MCF 10A (cell line): ENCODE measurements around the gene RTL1. TPM values are rescaled to one million over a fixed set of nuclear protein-coding genes. Genes with fewer than 3 reads are reported as not detected.

ENCODE experiments used
- BruUV-seq: library from RNA; stranded (reverse); fragments of 400-500 nt; replicated peaks from 2 replicates; lab custom pipeline; 2021; lab: Mats Ljungman, UMichigan
- CTCF ChIA-PET: fragments of 300-600 bp; sonication (Branson Sonifier 250); formaldehyde crosslinking; extraction: SDS; loops from one replicate; lab custom pipeline; 2021; ENCODE audit warnings: antibody characterized with exemption, inconsistent platforms; lab: Yijun Ruan, JAX
- POLR2A ChIA-PET: fragments of 300-600, 350-650 bp; sonication (Branson Sonifier 250); formaldehyde crosslinking; extraction: SDS; loops from one replicate; lab custom pipeline; 2020; ENCODE audit warnings: antibody characterized with exemption, inconsistent platforms; lab: Yijun Ruan, JAX
- DNase-seq: peaks from one replicate; pipeline ENCODE4 v3.0.0-alpha.2; 2018; ENCODE audit not compliant: unreplicated experiment
- H3K27ac Mint-ChIP-seq: one replicate; pipeline ENCODE4 v1.8.0; 2022; ENCODE audit warnings: mild to moderate bottlenecking, low read depth, mixed read lengths; ENCODE audit not compliant: unreplicated experiment
- H3K27me3 Mint-ChIP-seq: one replicate; pipeline ENCODE4 v1.8.0; 2022; ENCODE audit warnings: mixed read lengths; ENCODE audit not compliant: insufficient read depth, unreplicated experiment
- H3K36me3 Mint-ChIP-seq: one replicate; pipeline ENCODE4 v1.8.0; 2022; ENCODE audit warnings: mild to moderate bottlenecking, moderate library complexity, mixed read lengths; ENCODE audit not compliant: insufficient read depth, unreplicated experiment
- H3K4me1 Mint-ChIP-seq: one replicate; pipeline ENCODE4 v1.8.0; 2022; ENCODE audit warnings: mixed read lengths; ENCODE audit not compliant: insufficient read depth, unreplicated experiment
- H3K4me3 Mint-ChIP-seq: one replicate; pipeline ENCODE4 v1.8.0; 2022; ENCODE audit warnings: mild to moderate bottlenecking, moderate library complexity, mixed read lengths; ENCODE audit not compliant: unreplicated experiment
- H3K9me3 Mint-ChIP-seq: one replicate; pipeline ENCODE4 v1.8.0; 2022; ENCODE audit warnings: mixed read lengths; ENCODE audit not compliant: unreplicated experiment
- intact Hi-C: fragments of 100-400 bp; cut with micrococcal nuclease; formaldehyde crosslinking; loops from 2 replicates; pipeline ENCODE4 v1.14.1; 2022
- total RNA-seq: library from RNA; stranded (reverse); gene quantifications from 2 replicates; pipeline ENCODE4 v1.2.3, GENCODE V29; 2022
- TF ChIP-seq, protein P1 (sequence below): fragments of 200-600 bp; IDR thresholded peaks from one replicate; pipeline ENCODE4 v1.8.0; 2022; ENCODE audit warnings: antibody characterized with exemption, mild to moderate bottlenecking; ENCODE audit not compliant: unreplicated experiment

RTL1 gene
- total RNA-seq, 1 experiment from 2014 or later = not detected

DNA sequence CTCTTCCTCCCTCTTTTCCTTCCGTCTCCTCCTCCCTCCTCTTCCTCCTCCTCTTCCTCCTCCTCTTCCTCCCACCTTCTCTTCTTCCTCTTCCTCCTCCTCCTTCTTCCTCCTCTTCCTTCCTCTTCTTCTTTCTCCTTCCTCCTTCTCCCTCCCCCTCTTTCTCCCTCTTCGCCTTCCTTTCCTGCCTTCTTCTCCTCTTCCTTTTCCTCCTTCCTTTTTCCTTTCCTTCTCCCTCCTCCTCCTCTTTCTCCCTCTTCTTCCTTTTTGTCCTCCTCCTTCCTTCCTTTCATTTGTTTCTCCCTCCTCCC, 41.6 kb downstream of the RTL1 start:
- TF ChIP-seq, protein P1, sequence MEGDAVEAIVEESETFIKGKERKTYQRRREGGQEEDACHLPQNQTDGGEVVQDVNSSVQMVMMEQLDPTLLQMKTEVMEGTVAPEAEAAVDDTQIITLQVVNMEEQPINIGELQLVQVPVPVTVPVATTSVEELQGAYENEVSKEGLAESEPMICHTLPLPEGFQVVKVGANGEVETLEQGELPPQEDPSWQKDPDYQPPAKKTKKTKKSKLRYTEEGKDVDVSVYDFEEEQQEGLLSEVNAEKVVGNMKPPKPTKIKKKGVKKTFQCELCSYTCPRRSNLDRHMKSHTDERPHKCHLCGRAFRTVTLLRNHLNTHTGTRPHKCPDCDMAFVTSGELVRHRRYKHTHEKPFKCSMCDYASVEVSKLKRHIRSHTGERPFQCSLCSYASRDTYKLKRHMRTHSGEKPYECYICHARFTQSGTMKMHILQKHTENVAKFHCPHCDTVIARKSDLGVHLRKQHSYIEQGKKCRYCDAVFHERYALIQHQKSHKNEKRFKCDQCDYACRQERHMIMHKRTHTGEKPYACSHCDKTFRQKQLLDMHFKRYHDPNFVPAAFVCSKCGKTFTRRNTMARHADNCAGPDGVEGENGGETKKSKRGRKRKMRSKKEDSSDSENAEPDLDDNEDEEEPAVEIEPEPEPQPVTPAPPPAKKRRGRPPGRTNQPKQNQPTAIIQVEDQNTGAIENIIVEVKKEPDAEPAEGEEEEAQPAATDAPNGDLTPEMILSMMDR = no peak
- peaks cover 25% of the 10 kb centered on the region for H3K27me3 Mint-ChIP-seq
- H3K4me1 Mint-ChIP-seq = no peaks in the 10 kb centered on the region
- H3K4me3 Mint-ChIP-seq = no peak overlapping the region
- DNase-seq = no peak
- POLR2A ChIA-PET = no interaction called here
- BruUV-seq = no TSS peak
- intact Hi-C loops = no loop called here
- H3K27ac Mint-ChIP-seq = no peak overlapping the region
- CTCF ChIA-PET = no interaction called here
- H3K9me3 Mint-ChIP-seq = no peaks in the 10 kb centered on the region
- no peaks in the 10 kb centered on the region for H3K36me3 Mint-ChIP-seq

DNA sequence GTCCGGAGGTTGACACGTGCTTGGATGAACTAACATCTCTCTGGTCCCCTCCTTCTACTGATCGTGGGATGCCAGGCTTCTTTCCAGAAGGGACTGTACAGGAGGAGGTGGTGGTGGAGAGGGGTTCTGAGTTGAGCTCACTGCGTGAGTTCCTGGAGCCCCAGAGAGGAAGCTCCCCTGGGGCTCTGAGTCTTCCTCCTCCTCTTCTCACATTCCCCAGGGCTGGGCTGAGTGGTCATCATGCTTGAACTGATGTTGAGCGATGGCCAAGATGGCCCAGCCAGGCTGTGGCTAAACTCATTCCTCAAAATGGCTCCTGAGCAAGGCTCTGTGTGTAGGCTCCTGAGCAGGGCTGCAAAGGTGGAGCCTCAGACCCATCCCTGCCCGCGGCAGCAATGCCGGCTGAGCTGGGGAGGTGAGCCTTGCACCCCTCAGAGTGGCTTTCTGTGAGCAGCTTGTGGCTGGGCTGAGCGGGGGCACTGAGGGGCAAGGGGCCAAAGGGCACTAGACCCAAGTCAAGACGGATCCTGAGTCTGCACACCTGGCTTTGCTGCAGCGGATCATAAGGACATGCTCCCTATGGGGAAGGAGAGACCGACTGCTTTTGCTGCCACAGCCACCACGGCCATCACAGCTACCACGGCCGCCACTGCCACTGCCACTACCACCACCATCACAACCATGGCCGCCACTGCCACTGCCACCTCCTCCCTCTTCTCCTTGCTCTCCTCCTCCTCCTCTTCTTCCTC, 42.2 kb downstream of the RTL1 start:
- H3K27ac Mint-ChIP-seq = no peak overlapping the region
- peaks cover 25% of the 10 kb centered on the region for H3K27me3 Mint-ChIP-seq
- no TSS peak for BruUV-seq
- H3K4me1 Mint-ChIP-seq = no peaks in the 10 kb centered on the region
- CTCF ChIA-PET = no interaction called here
- TF ChIP-seq, protein P1 = no peak
- POLR2A ChIA-PET = no interaction called here
- no peaks in the 10 kb centered on the region for H3K9me3 Mint-ChIP-seq
- no peak overlapping the region for H3K4me3 Mint-ChIP-seq
- no peak for DNase-seq
- intact Hi-C loops = no loop called here
- no peaks in the 10 kb centered on the region for H3K36me3 Mint-ChIP-seq

DNA sequence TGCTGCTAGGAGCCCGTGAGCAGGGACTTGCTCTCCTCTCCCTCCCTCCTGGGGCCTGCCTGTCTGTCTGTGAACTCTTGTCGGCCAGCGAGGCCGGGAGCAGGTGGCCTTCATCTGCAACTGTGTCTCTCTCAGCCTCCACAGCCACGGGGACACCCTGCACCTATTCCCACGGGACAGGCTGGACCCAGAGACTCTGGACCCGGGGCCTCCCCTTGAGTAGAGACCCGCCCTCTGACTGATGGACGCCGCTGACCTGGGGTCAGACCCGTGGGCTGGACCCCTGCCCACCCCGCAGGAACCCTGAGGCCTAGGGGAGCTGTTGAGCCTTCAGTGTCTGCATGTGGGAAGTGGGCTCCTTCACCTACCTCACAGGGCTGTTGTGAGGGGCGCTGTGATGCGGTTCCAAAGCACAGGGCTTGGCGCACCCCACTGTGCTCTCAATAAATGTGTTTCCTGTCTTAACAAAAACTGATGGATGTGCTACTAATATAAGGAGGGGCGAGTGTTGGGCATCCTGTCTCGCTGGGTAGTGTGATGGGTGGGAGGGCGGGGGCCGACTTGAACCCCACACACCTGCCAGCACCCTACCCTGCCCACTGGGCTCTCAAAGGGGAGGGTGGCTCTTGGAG, 42.9 kb downstream of the RTL1 start:
- Mint-ChIP-seq H3K27ac (no peak overlapping the region), H3K9me3 (no peaks in the 10 kb centered on the region), H3K36me3 (no peaks in the 10 kb centered on the region), H3K27me3 (peaks cover 25% of the 10 kb centered on the region), H3K4me1 (no peaks in the 10 kb centered on the region), H3K4me3 (no peak overlapping the region)
- no TSS peak for BruUV-seq
- CTCF ChIA-PET = no interaction called here
- DNase-seq = no peak
- intact Hi-C loops = no loop called here
- TF ChIP-seq, protein P1 = no peak
- POLR2A ChIA-PET = interaction anchor here (0.5 kb wide), 1 partner anchor 11 kb away, joined by 5 read pairs; no protein-coding TSS in a partner anchor

DNA sequence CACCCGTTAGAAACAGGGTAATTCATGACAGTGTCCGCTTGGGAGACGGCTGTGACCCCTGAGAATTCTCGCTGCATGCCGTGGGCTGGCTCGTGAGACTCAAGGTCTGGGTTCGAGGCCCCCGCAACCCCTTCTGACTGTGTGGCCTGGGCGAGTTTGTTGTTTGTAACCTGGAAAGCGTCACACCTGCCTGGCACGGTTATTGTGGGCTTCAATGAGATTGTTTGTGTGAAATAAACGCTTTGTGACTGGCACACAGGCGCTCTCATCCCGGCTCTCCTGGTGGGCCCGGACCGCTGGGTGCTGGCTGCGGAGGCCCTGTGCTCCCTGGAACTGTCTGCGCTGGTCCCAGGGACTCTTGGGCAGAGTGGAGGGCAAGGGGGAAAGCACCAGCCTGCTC, 43.7 kb downstream of the RTL1 start:
- no peak for DNase-seq
- ChIA-PET POLR2A (interaction anchor here (0.6 kb wide), 1 partner anchor 15 kb away, joined by 4 read pairs; no protein-coding TSS in a partner anchor), CTCF (no interaction called here)
- Mint-ChIP-seq H3K9me3 (no peaks in the 10 kb centered on the region), H3K27me3 (peaks cover 25% of the 10 kb centered on the region), H3K36me3 (no peaks in the 10 kb centered on the region), H3K4me3 (no peak overlapping the region), H3K4me1 (no peaks in the 10 kb centered on the region), H3K27ac (no peak overlapping the region)
- TF ChIP-seq, protein P1 = no peak
- intact Hi-C loops = loop anchor here (10.0 kb wide), 1 partner anchor 195 kb away; no protein-coding TSS in a partner anchor
- BruUV-seq = no TSS peak
